NCI-H2196 treated with DMSO at 0.1 percent for 48 hours (cell line): Measurements from ENCODE around the gene SMIM29.
"Not testable (repeated sequence)": the region's sequence is repeated elsewhere in the genome, so short reads cannot be mapped to it uniquely, and the experiment has no call there.

Source experiments
- DNase-seq: peaks from one replicate; lab custom pipeline; 2025; ENCODE audit not compliant: unreplicated experiment; lab: John Stamatoyannopoulos, UW

The SMIM29 gene

GRCh38 chr6:34248727-34249468 is at the start of gene SMIM29:
Gene SMIM29 (minus strand): TSS chr6:34249006. CDS start chr6:34247791, 1,215 bp downstream.
- DNase-seq, result peak; percentile 87

GRCh38 chr6:34295721-34296120 is 46.9 kb upstream of the SMIM29 start:
- DNase-seq, result no peak

- no peak for DNase-seq
These were observed 44.1 kb upstream of the SMIM29 start for GRCh38 chr6:34292954-34293353.

GRCh38 chr6:34289137-34289536 is 40.3 kb upstream of the SMIM29 start:
- DNase-seq, result no peak

- no peak for DNase-seq
These were observed 39.8 kb upstream of the SMIM29 start for GRCh38 chr6:34288581-34288980.

- DNase-seq, result no peak
These were observed 36.8 kb upstream of the SMIM29 start for GRCh38 chr6:34285448-34286164.

GRCh38 chr6:34284563-34285447 is 36.0 kb upstream of the SMIM29 start:
- no peak for DNase-seq

GRCh38 chr6:34281702-34282334 is 33.0 kb upstream of the SMIM29 start:
- DNase-seq, result no peak

GRCh38 chr6:34280216-34280615 is 31.4 kb upstream of the SMIM29 start:
- DNase-seq, result no peak

GRCh38 chr6:34278833-34279232 is 30.0 kb upstream of the SMIM29 start:
- DNase-seq, result no peak

GRCh38 chr6:34277763-34278112 is 28.9 kb upstream of the SMIM29 start:
- no peak for DNase-seq

GRCh38 chr6:34276881-34277762 is 28.3 kb upstream of the SMIM29 start:
- no peak for DNase-seq

- no peak for DNase-seq
These were observed 27.4 kb upstream of the SMIM29 start for GRCh38 chr6:34276191-34276590.

GRCh38 chr6:34275128-34275804 is 26.5 kb upstream of the SMIM29 start:
- no peak for DNase-seq

GRCh38 chr6:34274129-34274528 is 25.3 kb upstream of the SMIM29 start:
- DNase-seq, result no peak

GRCh38 chr6:34273242-34273805 is 24.5 kb upstream of the SMIM29 start:
- no peak for DNase-seq

GRCh38 chr6:34272013-34272926 is 23.5 kb upstream of the SMIM29 start:
- DNase-seq, result no peak

- not testable (repeated sequence) for DNase-seq
These were observed 21.0 kb upstream of the SMIM29 start for GRCh38 chr6:34269658-34270341.
